NOMO-1 (cell line): Measurements from ENCODE around the gene PTPRN2.
"Not testable (repeated sequence)": the region's sequence is repeated elsewhere in the genome, so short reads cannot be mapped to it uniquely, and the experiment has no call there.

Source experiments
- DNase-seq, 2 experiments: peaks; one replicate each; lab custom pipeline; 2025; ENCODE audit not compliant: unreplicated experiment in 2 of 2; lab: John Stamatoyannopoulos, UW

Gene PTPRN2

GRCh38 chr7:158277219-158278141 is 310.1 kb downstream of the PTPRN2 start:
- no peak for DNase-seq

- DNase-seq: no peak
Measured at GRCh38 chr7:158276414-158277218, 311.0 kb downstream of the PTPRN2 start.

- DNase-seq: no peak
Measured at GRCh38 chr7:158275711-158276413, 311.8 kb downstream of the PTPRN2 start.

- DNase-seq: no peak
Measured at GRCh38 chr7:158274996-158275395, 312.6 kb downstream of the PTPRN2 start.

- no peak for DNase-seq
Measured at GRCh38 chr7:158274404-158274811, 313.2 kb downstream of the PTPRN2 start.

GRCh38 chr7:158273756-158274342 is 313.8 kb downstream of the PTPRN2 start:
- DNase-seq: not testable (repeated sequence)

- DNase-seq: no peak
Measured at GRCh38 chr7:158273138-158273651, 314.4 kb downstream of the PTPRN2 start.

GRCh38 chr7:158272509-158273137 is 315.0 kb downstream of the PTPRN2 start:
- DNase-seq: no peak

GRCh38 chr7:158272091-158272490 is 315.5 kb downstream of the PTPRN2 start:
- DNase-seq: no peak

GRCh38 chr7:158271646-158272045 is 316.0 kb downstream of the PTPRN2 start:
- no peak for DNase-seq

- no peak for DNase-seq
Measured at GRCh38 chr7:158270856-158271413, 316.7 kb downstream of the PTPRN2 start.

GRCh38 chr7:158270106-158270775 is 317.4 kb downstream of the PTPRN2 start:
- no peak for DNase-seq

- DNase-seq: no peak
Measured at GRCh38 chr7:158268816-158269535, 318.6 kb downstream of the PTPRN2 start.

GRCh38 chr7:158267742-158268435 is 319.7 kb downstream of the PTPRN2 start:
- DNase-seq: no peak

GRCh38 chr7:158266817-158267741 is 320.5 kb downstream of the PTPRN2 start:
- no peak for DNase-seq

- no peak for DNase-seq
Measured at GRCh38 chr7:158266426-158266816, 321.2 kb downstream of the PTPRN2 start.

- DNase-seq: no peak
Measured at GRCh38 chr7:158265743-158266080, 321.9 kb downstream of the PTPRN2 start.
